Measurements from ENCODE around the gene MCC.

Gene MCC

DNA sequence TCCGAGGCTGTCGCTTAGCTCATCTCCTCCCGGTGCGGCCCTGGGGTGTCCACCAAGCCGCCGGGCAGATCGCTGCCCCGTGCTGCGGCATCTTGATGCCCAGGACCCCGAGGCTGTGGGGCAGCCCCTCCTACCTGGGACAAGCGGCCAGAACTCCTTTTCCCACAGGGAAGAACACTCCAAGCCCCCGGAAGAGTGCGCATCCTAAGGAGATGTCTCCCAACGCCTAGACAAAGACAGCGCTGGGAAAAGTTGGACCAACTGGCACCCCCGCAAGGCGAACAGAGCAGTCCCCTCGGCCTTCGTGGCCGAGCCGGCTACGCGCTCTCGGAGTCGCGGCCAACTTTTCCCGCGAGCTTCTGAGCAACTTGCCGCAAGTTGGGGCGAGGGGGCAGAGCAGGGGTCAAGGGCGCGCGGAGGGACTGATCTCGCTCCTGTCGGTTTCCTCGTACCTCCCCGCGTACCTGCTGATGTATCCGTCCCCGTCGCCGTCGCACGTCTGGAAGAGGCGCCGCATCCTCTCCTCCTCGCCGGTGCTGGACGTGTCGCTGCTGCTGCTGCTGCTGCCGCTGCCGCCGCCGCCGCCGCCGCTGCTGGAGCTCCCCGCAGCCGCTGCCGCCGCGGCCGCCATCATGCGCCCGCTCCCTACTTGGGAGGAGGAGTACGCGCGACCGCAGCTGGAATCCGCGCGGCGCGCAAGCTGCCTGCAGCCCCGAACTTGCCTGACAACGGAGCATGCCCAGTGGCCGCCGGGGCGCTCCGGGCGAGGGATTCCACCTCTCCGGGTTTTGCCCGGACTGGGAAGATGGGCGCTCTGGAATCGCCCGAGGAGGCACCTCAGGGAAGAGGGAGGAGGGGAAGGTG lies at the start of gene MCC:
Gene MCC (minus strand): TSS at position 673 of the 864 bp plus-strand sequence.
- CTCF ChIA-PET, result interaction anchor here (0.6 to 1.6 kb wide), 7 partner anchors 12 to 1783 kb away, joined by 3 to 7 read pairs (median 3); no protein-coding TSS in a partner anchor
- peak within 1 kb of the TSS; percentile 83 for H3K4me3 ChIP-seq (ENCODE audit: low read depth, low read length)
- TF ChIP-seq, protein P1, sequence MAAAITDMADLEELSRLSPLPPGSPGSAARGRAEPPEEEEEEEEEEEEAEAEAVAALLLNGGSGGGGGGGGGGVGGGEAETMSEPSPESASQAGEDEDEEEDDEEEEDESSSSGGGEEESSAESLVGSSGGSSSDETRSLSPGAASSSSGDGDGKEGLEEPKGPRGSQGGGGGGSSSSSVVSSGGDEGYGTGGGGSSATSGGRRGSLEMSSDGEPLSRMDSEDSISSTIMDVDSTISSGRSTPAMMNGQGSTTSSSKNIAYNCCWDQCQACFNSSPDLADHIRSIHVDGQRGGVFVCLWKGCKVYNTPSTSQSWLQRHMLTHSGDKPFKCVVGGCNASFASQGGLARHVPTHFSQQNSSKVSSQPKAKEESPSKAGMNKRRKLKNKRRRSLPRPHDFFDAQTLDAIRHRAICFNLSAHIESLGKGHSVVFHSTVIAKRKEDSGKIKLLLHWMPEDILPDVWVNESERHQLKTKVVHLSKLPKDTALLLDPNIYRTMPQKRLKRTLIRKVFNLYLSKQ (tag by site-specific recombination; IDR thresholded peaks at IDR 0.05; ENCODE audit: borderline replicate concordance), result no peak
- TF ChIP-seq ZNF132 (tag by site-specific recombination; IDR thresholded peaks at IDR 0.05; ENCODE audit: borderline replicate concordance), result no peak
- TF ChIP-seq ZNF473 (tag by site-specific recombination; IDR thresholded peaks at IDR 0.05), result no peak
- no peak for TF ChIP-seq ZNF530 (tag by site-specific recombination; IDR thresholded peaks at IDR 0.05; ENCODE audit: low read depth)
- no peak for TF ChIP-seq ZNF791 (tag by site-specific recombination; IDR thresholded peaks at IDR 0.05)
- no peak for TF ChIP-seq ZNF280D (tag by site-specific recombination; IDR thresholded peaks at IDR 0.05)
- TF ChIP-seq TCF7L2 (IDR thresholded peaks at IDR 0.05; ENCODE audit: borderline replicate concordance, low read depth, low read length), result no peak
- TF ChIP-seq, protein P2, sequence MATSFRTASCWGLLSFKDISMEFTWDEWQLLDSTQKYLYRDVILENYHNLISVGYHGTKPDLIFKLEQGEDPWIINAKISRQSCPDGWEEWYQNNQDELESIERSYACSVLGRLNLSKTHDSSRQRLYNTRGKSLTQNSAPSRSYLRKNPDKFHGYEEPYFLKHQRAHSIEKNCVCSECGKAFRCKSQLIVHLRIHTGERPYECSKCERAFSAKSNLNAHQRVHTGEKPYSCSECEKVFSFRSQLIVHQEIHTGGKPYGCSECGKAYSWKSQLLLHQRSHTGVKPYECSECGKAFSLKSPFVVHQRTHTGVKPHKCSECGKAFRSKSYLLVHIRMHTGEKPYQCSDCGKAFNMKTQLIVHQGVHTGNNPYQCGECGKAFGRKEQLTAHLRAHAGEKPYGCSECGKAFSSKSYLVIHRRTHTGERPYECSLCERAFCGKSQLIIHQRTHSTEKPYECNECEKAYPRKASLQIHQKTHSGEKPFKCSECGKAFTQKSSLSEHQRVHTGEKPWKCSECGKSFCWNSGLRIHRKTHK (tag by site-specific recombination; IDR thresholded peaks at IDR 0.05), result no peak
- TF ChIP-seq ZNF501 (tag by site-specific recombination; IDR thresholded peaks at IDR 0.05), result no peak; the same call in 1 of the 2 replicates
- TF ChIP-seq ZSCAN30 (tag by site-specific recombination; IDR thresholded peaks at IDR 0.05), result peak; percentile 99
- TF ChIP-seq TSHZ1 (tag by site-specific recombination; IDR thresholded peaks at IDR 0.05; ENCODE audit: borderline replicate concordance), result no peak
- no peak for TF ChIP-seq ZNF350 (tag by site-specific recombination; IDR thresholded peaks at IDR 0.05)
- TF ChIP-seq PRDM2 (tag by site-specific recombination; IDR thresholded peaks at IDR 0.05; ENCODE audit: borderline replicate concordance), result no peak
- no peak for TF ChIP-seq ZNF768 (tag by site-specific recombination; IDR thresholded peaks at IDR 0.05)
- TF ChIP-seq ZNF549 (tag by site-specific recombination; IDR thresholded peaks at IDR 0.05), result 0 out of 2 replicates have a peak, but pooled peaks have one; percentile 34
- no peak for TF ChIP-seq ZNF354C (tag by site-specific recombination; IDR thresholded peaks at IDR 0.05; ENCODE audit: borderline replicate concordance, low read depth)
- peak; percentile 100 for TF ChIP-seq ZNF341 (tag by site-specific recombination; IDR thresholded peaks at IDR 0.05; ENCODE audit: low read depth)
- TF ChIP-seq SALL2 (tag by site-specific recombination; IDR thresholded peaks at IDR 0.05; ENCODE audit: borderline replicate concordance), result no peak
- peak; percentile 34; the same call in 1 of the 2 replicates for TF ChIP-seq SP3 (tag by site-specific recombination; IDR thresholded peaks at IDR 0.05)
- TF ChIP-seq ZNF514 (tag by site-specific recombination; IDR thresholded peaks at IDR 0.05), result no peak

More for the DNA sequence above, at the start of gene MCC:
- POLR2A ChIA-PET, result interaction anchor here (0.6 to 2.1 kb wide), 9 partner anchors 13 to 863 kb away, joined by 3 to 11 read pairs (median 3); partner anchors contain the start of genes DCP2 and YTHDC2
- no peaks in the 10 kb centered on the region for H3K9me3 ChIP-seq (ENCODE audit: control insufficient read depth, insufficient read depth, low read depth, low read length)
- H3K27ac ChIP-seq (ENCODE audit: extremely low read depth, low read depth, low read length), result peak within 1 kb of the TSS; percentile 68
- H3K4me1 ChIP-seq (ENCODE audit: control insufficient read depth, insufficient read depth, low read length), result peaks cover 15% of the 10 kb centered on the region; the same call in 1 of the 2 replicates
- H3K36me3 ChIP-seq (ENCODE audit: control insufficient read depth in 2 of 2, insufficient read depth in 1 of 2, low read length in 2 of 2), result no peaks in the 10 kb centered on the region
